Esophagus muscularis mucosa (tissue), 4 donors: Measurements from ENCODE around the gene SUMO2. TPM values are rescaled to one million over a fixed set of nuclear protein-coding genes. Genes with fewer than 3 reads are reported as not detected.

Experiments
- DNase-seq: peaks from one replicate; pipeline ENCODE4 v3.0.0-alpha.2; 2017; ENCODE audit errors: extremely low spot score
- H3K27ac ChIP-seq, 4 donors: fragments of 200-600 bp; sonication (generic); replicated peaks in 1 of 4; 1 replicate in 3 of 4; 2 replicates in 1 of 4; pipeline ENCODE4 v1.5.1; 2016 to 2019; ENCODE audit warnings: mild to moderate bottlenecking in 1 of 4
- H3K27me3 ChIP-seq, 4 donors: fragments of 200-600 bp; sonication (generic); one replicate each; pipeline versions ENCODE4 v1.5.1 to v1.6.0; 2016 to 2019
- H3K36me3 ChIP-seq, 4 donors: fragments of 200-600 bp; sonication (generic); one replicate each; pipeline ENCODE4 v1.5.1; 2016 to 2019
- H3K4me1 ChIP-seq, 4 donors: fragments of 200-600 bp; sonication (generic); one replicate each; pipeline ENCODE4 v1.5.1; 2016 to 2019
- H3K4me3 ChIP-seq, 4 donors: fragments of 200-600 bp; sonication (generic); 1 replicate in 2 of 4; 2 replicates in 2 of 4; pipeline ENCODE4 v1.5.1; 2016 to 2019; ENCODE audit warnings: mild to moderate bottlenecking in 4 of 4, moderate library complexity in 1 of 4
- H3K9me3 ChIP-seq, 4 donors: fragments of 200-600 bp; sonication (generic); 1 replicate in 3 of 4; 2 replicates in 1 of 4; pipeline ENCODE4 v1.5.1; 2016 to 2019
- EP300 ChIP-seq: sonication (generic); formaldehyde crosslinking; IDR thresholded peaks from one replicate; pipeline ENCODE4 v1.6.1; 2017; ENCODE audit warnings: antibody characterized with exemption
- POLR2A ChIP-seq: fragments of 450-650 bp; IDR thresholded peaks from one replicate; pipeline ENCODE4 v1.6.1; 2017; ENCODE audit warnings: antibody characterized with exemption, moderate library complexity, mild to moderate bottlenecking, low read depth
- POLR2AphosphoS5 ChIP-seq, 2 donors: sonication (generic); formaldehyde crosslinking; IDR thresholded peaks; one replicate each; pipeline ENCODE4 v1.6.1; 2017; ENCODE audit warnings: antibody characterized with exemption in 2 of 2
- WGBS: methylation state at CpG from one replicate; pipeline ENCODE4 v1.1.5; 2018; 5-methylcytosine and 5-hydroxymethylcytosine counted together
- intact Hi-C: fragments of 100-400 bp; cut with DNase I; formaldehyde crosslinking; loops from one replicate; pipeline ENCODE4 v1.15.1; 2023
- total RNA-seq, 4 donors: library from RNA; depleted of rRNA; stranded (reverse); fragments of >200 nt; gene quantifications; one replicate each; pipeline versions ENCODE4 v1.1.0 to v1.2.1, GENCODE V29; 2016
- TF ChIP-seq, protein P1 (sequence below), 3 experiments: fragments of 200-600 bp in 2 of 3; fragments of 450-650 bp in 1 of 3; sonication (generic) in 2 of 3; IDR thresholded peaks; one replicate each; pipeline ENCODE4 v1.5.1; 2017 to 2019; ENCODE audit warnings: antibody characterized with exemption in 3 of 3, mild to moderate bottlenecking in 2 of 3, moderate library complexity in 1 of 3

Gene SUMO2
- total RNA-seq, 4 donors from 2014 or later: 64.4 to 101 (median 80.0) TPM

DNA sequence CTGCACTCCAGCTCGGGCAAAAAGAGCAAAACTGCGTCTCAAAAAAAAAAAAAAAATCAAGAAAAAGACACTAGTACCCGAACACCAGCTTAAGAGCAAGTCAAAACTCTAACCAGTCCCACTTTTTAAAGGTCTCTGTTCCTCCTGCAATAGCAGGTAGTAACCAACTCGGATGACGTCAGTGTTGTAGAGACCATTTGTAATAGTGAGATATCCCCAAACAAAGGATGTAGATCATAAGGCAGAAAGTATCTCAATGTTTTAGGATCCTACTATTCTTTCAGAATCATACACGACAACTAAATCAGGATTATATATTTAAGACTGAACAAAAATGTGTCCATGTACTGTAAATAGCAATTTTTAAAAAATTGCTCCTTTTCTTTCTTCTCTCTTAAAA is 30.8 kb downstream of the SUMO2 start:
- no peaks in the 10 kb centered on the region for H3K9me3 ChIP-seq
- H3K27me3 ChIP-seq: no peaks in the 10 kb centered on the region
- 86% methylated on average over 6 of the region's 6 CpGs for WGBS
- peaks cover 0 to 16% (median 14%) of the 10 kb centered on the region in 4 donors for H3K36me3 ChIP-seq
- TF ChIP-seq POLR2A: no peak
- TF ChIP-seq, protein P1, sequence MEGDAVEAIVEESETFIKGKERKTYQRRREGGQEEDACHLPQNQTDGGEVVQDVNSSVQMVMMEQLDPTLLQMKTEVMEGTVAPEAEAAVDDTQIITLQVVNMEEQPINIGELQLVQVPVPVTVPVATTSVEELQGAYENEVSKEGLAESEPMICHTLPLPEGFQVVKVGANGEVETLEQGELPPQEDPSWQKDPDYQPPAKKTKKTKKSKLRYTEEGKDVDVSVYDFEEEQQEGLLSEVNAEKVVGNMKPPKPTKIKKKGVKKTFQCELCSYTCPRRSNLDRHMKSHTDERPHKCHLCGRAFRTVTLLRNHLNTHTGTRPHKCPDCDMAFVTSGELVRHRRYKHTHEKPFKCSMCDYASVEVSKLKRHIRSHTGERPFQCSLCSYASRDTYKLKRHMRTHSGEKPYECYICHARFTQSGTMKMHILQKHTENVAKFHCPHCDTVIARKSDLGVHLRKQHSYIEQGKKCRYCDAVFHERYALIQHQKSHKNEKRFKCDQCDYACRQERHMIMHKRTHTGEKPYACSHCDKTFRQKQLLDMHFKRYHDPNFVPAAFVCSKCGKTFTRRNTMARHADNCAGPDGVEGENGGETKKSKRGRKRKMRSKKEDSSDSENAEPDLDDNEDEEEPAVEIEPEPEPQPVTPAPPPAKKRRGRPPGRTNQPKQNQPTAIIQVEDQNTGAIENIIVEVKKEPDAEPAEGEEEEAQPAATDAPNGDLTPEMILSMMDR (IDR thresholded peaks at IDR 0.05): no peak
- TF ChIP-seq EP300: no peak
- TF ChIP-seq POLR2AphosphoS5 (IDR thresholded peaks at IDR 0.05): no peak
- H3K4me1 ChIP-seq: peaks cover 11 to 23% (median 21%) of the 10 kb centered on the region in 4 donors
- no peak overlapping the region for H3K27ac ChIP-seq
- intact Hi-C loops: no loop called here
- H3K4me3 ChIP-seq: no peak overlapping the region
- DNase-seq: no peak

DNA sequence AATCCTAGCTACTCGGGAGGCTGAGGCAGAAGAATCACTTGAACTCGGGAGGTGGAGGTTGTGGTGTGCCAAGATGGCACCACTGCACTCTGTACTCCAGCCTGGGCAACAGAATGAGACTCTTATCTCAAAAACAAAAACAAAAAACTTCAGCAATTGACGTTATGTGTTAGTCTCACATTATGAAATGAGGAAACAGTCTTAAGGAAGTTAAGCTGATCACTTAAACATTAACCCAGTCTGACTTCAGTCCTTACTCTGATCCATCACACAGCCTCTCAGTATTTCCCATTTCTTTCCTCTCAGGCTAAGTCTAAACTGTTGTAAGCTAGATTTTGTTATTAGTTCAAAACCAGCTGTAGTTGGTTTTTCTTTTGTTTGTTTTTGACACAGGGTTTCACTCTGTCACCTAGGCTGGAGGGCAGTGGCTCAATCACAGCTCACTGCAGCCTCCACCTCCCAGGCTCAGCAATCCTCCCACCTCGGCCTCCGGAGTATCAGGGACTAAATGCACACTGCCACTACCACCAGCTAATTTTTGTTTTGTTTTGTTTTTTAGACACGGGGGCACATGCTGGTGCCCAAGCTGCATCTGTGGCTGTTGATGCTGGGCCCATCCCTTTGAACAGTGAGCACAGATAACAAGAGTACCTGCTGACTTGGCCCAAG is 34.7 kb downstream of the SUMO2 start:
- no peak overlapping the region for H3K4me3 ChIP-seq
- H3K27me3 ChIP-seq: no peaks in the 10 kb centered on the region
- TF ChIP-seq, protein P1 (IDR thresholded peaks at IDR 0.05): no peak
- TF ChIP-seq POLR2A: no peak
- no peak for TF ChIP-seq EP300
- no peak for TF ChIP-seq POLR2AphosphoS5 (IDR thresholded peaks at IDR 0.05)
- H3K27ac ChIP-seq: no peak overlapping the region
- intact Hi-C loops: no loop called here
- H3K4me1 ChIP-seq: peaks cover under 1 to 6% (median 6%) of the 10 kb centered on the region in 4 donors
- no peaks in the 10 kb centered on the region for H3K9me3 ChIP-seq
- 82% methylated on average over 6 of the region's 6 CpGs for WGBS
- H3K36me3 ChIP-seq: peaks cover 0 to 50% (median 28%) of the 10 kb centered on the region in 4 donors
- DNase-seq: no peak

DNA sequence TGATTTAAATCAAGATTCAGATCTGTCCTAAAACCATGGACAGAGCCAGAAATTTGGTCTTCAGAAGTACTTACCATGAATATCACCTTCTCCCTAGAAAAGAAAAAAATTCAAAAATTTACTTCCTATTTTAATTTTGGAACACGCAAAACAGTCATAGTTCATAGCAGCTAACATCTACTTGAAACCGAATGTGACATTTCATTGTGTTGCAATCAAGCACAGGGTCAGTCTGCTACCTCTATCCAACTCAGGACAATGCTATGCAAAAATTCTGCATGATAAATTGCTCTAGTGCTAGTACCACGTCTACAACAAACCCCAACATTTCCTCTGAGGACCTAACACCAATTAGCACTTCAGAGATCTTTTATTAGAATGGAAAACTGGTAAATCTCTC is 36.2 kb downstream of the SUMO2 start:
- no peak overlapping the region for H3K27ac ChIP-seq
- no peak overlapping the region for H3K4me3 ChIP-seq
- H3K4me1 ChIP-seq: no peaks in the 10 kb centered on the region
- no peak for TF ChIP-seq POLR2A
- TF ChIP-seq, protein P1 (IDR thresholded peaks at IDR 0.05): no peak
- no peak for TF ChIP-seq EP300
- no peak for TF ChIP-seq POLR2AphosphoS5 (IDR thresholded peaks at IDR 0.05)
- intact Hi-C loops: no loop called here
- no peak for DNase-seq
- peaks cover 0 to 52% (median 30%) of the 10 kb centered on the region in 4 donors for H3K36me3 ChIP-seq
- H3K27me3 ChIP-seq: no peaks in the 10 kb centered on the region
- 79% methylated on average over 3 of the region's 3 CpGs for WGBS
- no peaks in the 10 kb centered on the region for H3K9me3 ChIP-seq

DNA sequence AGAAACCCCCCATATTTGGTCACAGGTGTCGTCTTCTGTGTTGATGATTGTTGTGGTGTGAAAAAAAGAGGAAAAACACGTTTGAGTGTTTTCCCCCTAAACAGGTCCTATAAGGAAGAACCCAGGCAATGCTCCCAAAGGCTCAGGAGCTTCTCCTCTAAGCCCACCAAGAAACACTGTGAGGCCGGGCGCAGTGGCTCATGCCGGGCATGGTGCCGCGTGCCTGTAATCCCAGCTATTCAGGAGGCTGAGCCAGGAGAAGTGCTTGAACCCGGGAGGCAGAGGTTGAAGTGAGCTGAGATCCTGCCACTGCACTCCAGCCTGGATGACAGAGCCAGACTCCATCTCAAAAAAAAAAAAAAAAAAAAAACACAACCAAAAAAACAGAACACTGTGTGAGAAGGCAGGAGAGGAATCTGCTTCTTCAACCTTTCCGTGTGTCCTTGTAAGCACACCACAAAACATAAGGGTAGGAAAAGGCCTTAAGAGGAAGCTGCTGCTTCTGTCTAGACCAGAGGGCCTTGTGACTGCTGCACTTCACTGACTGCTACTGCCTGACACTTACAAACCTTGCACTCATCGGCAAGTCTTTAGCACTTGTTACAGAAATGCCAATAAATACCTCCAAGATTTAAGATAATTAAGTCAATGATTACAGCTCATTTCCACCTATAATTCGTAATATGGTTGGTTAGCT is 37.8 kb downstream of the SUMO2 start:
- 90% methylated on average over 11 of the region's 11 CpGs for WGBS
- H3K36me3 ChIP-seq: peaks cover 0 to 60% (median 37%) of the 10 kb centered on the region in 4 donors
- no peaks in the 10 kb centered on the region for H3K9me3 ChIP-seq
- H3K27me3 ChIP-seq: no peaks in the 10 kb centered on the region
- intact Hi-C loops: no loop called here
- no peak for TF ChIP-seq POLR2A
- TF ChIP-seq, protein P1 (IDR thresholded peaks at IDR 0.05): no peak
- H3K4me3 ChIP-seq: no peak overlapping the region
- no peak overlapping the region for H3K27ac ChIP-seq
- no peak for DNase-seq
- H3K4me1 ChIP-seq: no peaks in the 10 kb centered on the region
